ENCODE results near the gene BCLAF1. TPM values are rescaled to one million over a fixed set of nuclear protein-coding genes. Genes with fewer than 3 reads are reported as not detected.

BCLAF1 gene
- total RNA-seq, 1 experiment from 2014 or later = 109 TPM

DNA sequence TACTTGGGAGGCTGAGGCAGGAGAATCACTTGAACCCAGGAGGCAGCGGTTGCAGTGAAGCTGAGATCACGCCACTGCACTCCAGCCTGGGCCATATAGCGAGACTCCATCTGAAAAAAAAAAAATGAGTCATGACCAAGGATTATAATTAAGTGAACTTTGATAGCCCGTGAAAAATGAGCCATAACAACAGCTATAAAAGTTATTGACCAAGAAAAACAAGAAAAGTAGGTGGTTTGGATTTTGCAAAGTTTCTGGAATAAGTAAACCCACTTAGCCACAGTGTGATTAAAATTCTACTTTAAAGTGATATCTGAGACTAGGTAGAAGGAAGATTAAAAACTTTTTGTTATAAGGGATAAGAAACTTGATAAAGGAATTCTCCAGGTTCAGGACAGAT is 25.9 kb upstream of the BCLAF1 start:
- POLR2A ChIA-PET (ENCODE audit: unreplicated experiment) = interaction anchor here (0.6 kb wide), 1 partner anchor 26 kb away, joined by 3 read pairs; the partner anchor contains the start of gene BCLAF1
- H3F3A ChIP-seq (ENCODE audit: insufficient read depth, low read depth) = no peaks in the 10 kb centered on the region
- CTCF ChIA-PET = interaction anchor here (0.6 kb wide), 1 partner anchor 865 kb away, joined by 3 read pairs; no protein-coding TSS in a partner anchor
- H3K9me3 ChIP-seq (ENCODE audit: insufficient read depth, low read depth) = no peaks in the 10 kb centered on the region
- no peaks in the 10 kb centered on the region for H3K27me3 ChIP-seq (ENCODE audit: insufficient read depth, low read depth)
- no peaks in the 10 kb centered on the region for H3K4me1 ChIP-seq (replicated peaks; ENCODE audit: insufficient read depth)
- H3K4me2 ChIP-seq = no peak overlapping the region
- H2AFZ ChIP-seq = no peak overlapping the region; the same call in none of the 2 replicates
- H3K79me2 ChIP-seq (ENCODE audit: low read depth) = no peaks in the 10 kb centered on the region
- no peaks in the 10 kb centered on the region for H4K20me1 ChIP-seq (ENCODE audit: insufficient read depth)
- H3K36me3 ChIP-seq (ENCODE audit: low read depth) = no peaks in the 10 kb centered on the region
- H3K27ac ChIP-seq = no peak overlapping the region
- no peaks in the 10 kb centered on the region for H3K9me2 ChIP-seq (ENCODE audit: insufficient read depth)
- no peak for DNase-seq
- no peak overlapping the region for H3K4me3 ChIP-seq
- no TSS peak for BruUV-seq (replicated peaks)
- TF ChIP-seq, protein P1, sequence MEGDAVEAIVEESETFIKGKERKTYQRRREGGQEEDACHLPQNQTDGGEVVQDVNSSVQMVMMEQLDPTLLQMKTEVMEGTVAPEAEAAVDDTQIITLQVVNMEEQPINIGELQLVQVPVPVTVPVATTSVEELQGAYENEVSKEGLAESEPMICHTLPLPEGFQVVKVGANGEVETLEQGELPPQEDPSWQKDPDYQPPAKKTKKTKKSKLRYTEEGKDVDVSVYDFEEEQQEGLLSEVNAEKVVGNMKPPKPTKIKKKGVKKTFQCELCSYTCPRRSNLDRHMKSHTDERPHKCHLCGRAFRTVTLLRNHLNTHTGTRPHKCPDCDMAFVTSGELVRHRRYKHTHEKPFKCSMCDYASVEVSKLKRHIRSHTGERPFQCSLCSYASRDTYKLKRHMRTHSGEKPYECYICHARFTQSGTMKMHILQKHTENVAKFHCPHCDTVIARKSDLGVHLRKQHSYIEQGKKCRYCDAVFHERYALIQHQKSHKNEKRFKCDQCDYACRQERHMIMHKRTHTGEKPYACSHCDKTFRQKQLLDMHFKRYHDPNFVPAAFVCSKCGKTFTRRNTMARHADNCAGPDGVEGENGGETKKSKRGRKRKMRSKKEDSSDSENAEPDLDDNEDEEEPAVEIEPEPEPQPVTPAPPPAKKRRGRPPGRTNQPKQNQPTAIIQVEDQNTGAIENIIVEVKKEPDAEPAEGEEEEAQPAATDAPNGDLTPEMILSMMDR (conservative IDR thresholded peaks at IDR 0.05) = no peak
- TF ChIP-seq EZH2 (IDR thresholded peaks at IDR 0.05; ENCODE audit: low read depth) = no peak
- intact Hi-C loops (cut with micrococcal nuclease; ENCODE audit: unreplicated experiment) = loop anchor here (10.0 kb wide), 1 partner anchor 781 kb away; no protein-coding TSS in a partner anchor

DNA sequence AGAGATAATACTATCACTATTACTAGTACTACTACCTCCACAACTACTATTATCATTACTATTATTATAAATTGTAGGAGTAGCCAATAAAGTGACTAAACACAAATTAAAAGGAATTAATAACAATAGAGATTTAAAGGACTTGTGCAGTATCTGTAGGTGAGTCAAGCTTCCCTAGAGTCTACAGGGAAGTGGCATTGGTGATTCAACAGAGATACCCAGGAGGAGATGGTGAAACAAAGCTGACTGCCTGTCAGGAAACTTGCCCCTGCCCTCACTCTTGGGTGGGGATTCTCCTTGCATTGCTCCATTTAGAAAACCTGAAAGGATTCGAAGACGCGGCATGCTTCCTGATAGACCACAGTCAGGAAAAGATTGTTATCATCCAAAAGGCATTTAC is 23.3 kb upstream of the BCLAF1 start:
- Histone ChIP-seq H3K4me3 (no peak overlapping the region), H3F3A (ENCODE audit: insufficient read depth, low read depth) (no peaks in the 10 kb centered on the region), H3K4me1 (replicated peaks; ENCODE audit: insufficient read depth) (no peaks in the 10 kb centered on the region), H3K36me3 (ENCODE audit: low read depth) (no peaks in the 10 kb centered on the region), H3K79me2 (ENCODE audit: low read depth) (no peaks in the 10 kb centered on the region), H4K20me1 (ENCODE audit: insufficient read depth) (no peaks in the 10 kb centered on the region), H3K9me2 (ENCODE audit: insufficient read depth) (no peaks in the 10 kb centered on the region), H3K27me3 (ENCODE audit: insufficient read depth, low read depth) (no peaks in the 10 kb centered on the region), H3K27ac (no peak overlapping the region), H3K9me3 (ENCODE audit: insufficient read depth, low read depth) (no peaks in the 10 kb centered on the region), H2AFZ (no peak overlapping the region), H3K4me2 (no peak overlapping the region)
- no peak for DNase-seq
- ChIA-PET CTCF (no interaction called here), POLR2A (ENCODE audit: unreplicated experiment) (no interaction called here)
- no peak for TF ChIP-seq EZH2 (IDR thresholded peaks at IDR 0.05; ENCODE audit: low read depth)
- TF ChIP-seq, protein P1 (conservative IDR thresholded peaks at IDR 0.05) = no peak
- BruUV-seq (replicated peaks) = no TSS peak
- intact Hi-C loops (cut with micrococcal nuclease; ENCODE audit: unreplicated experiment) = loop anchor here (10.0 kb wide), 1 partner anchor 778 kb away; no protein-coding TSS in a partner anchor

DNA sequence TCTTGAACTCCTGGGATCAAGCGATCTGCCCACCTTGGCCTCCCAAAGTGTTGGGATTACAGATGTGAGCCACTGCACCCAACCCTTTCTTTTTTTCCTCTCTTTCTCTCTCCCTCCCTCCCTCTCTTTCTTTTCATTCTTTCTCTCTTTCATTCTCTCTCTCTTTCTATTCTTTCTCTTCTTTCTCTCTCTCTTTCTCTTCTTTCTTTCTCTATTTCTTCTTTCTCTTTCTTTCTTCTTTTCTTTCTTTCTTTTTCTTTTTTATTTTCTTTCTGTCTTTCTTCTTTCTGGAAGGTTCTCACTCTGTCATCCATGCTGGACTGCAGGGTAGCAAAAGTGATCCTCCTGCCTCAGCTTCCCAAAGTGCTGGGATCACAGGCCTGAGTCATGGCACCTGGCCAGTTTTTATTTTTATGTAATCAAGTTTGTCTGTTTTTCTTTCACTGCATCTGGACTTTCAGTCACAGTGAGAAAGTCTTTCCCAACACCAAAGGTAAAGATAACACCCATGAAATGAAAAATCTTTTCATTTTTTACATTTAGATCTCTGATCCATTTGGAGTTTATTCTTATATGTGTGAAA is 20.2 kb upstream of the BCLAF1 start:
- no TSS peak for BruUV-seq (replicated peaks)

More for the DNA sequence above, 20.2 kb upstream of the BCLAF1 start:
- Histone ChIP-seq H3K79me2 (ENCODE audit: low read depth) (no peaks in the 10 kb centered on the region), H3K27me3 (ENCODE audit: insufficient read depth, low read depth) (no peaks in the 10 kb centered on the region), H3F3A (ENCODE audit: insufficient read depth, low read depth) (no peaks in the 10 kb centered on the region), H4K20me1 (ENCODE audit: insufficient read depth) (no peaks in the 10 kb centered on the region), H3K4me2 (no peak overlapping the region), H3K4me3 (no peak overlapping the region), H3K27ac (no peak overlapping the region), H3K9me3 (ENCODE audit: insufficient read depth, low read depth) (no peaks in the 10 kb centered on the region), H3K4me1 (replicated peaks; ENCODE audit: insufficient read depth) (no peaks in the 10 kb centered on the region), H3K36me3 (ENCODE audit: low read depth) (no peaks in the 10 kb centered on the region), H3K9me2 (ENCODE audit: insufficient read depth) (no peaks in the 10 kb centered on the region), H2AFZ (no peak overlapping the region)
- intact Hi-C loops (cut with micrococcal nuclease; ENCODE audit: unreplicated experiment) = loop anchor here (10.0 kb wide), 1 partner anchor 775 kb away; no protein-coding TSS in a partner anchor
- ChIA-PET CTCF (no interaction called here), POLR2A (ENCODE audit: unreplicated experiment) (no interaction called here)
- no peak for DNase-seq
- no peak for TF ChIP-seq EZH2 (IDR thresholded peaks at IDR 0.05; ENCODE audit: low read depth)
- TF ChIP-seq, protein P1 (conservative IDR thresholded peaks at IDR 0.05) = no peak
